GM12892 (cell line): ENCODE results near the gene TIMP3.

Experiments used
- POLR2A ChIP-seq: IDR thresholded peaks from 2 replicates; pipeline ENCODE4 v1.6.1; 2011; ENCODE audit warnings: low read depth, low read length, control low read depth
- TAF1 ChIP-seq: IDR thresholded peaks from 2 replicates; pipeline ENCODE4 v1.6.1; 2011; ENCODE audit warnings: low read depth, mild to moderate bottlenecking, control low read depth, low read length, borderline replicate concordance

GRCh38 chr22:32832174-32832573 lies 30.7 kb downstream of the TIMP3 start:
- no peak for TF ChIP-seq TAF1
- TF ChIP-seq POLR2A: no peak
